CD8-positive, alpha-beta memory T cell (primary cell): Measurements from ENCODE around the gene ALOX5AP. TPM values are rescaled to one million over a fixed set of nuclear protein-coding genes. Genes with fewer than 3 reads are reported as not detected.

Experiments used
- CTCF ChIA-PET: fragments of 350-600 bp; sonication (Branson Sonifier 250); formaldehyde crosslinking; loops from one replicate; lab custom pipeline; 2021; ENCODE audit warnings: antibody characterized with exemption; lab: Charles Lee
- POLR2A ChIA-PET: fragments of 350-600 bp; sonication (Branson Sonifier 250); formaldehyde crosslinking; loops from one replicate; lab custom pipeline; 2021; ENCODE audit warnings: antibody characterized with exemption; lab: Charles Lee
- DNase-seq, 5 donors: peaks; one replicate each; pipeline versions ENCODE4 v3.0.0 to v3.0.0-alpha.2; 2020 to 2022; ENCODE audit warnings: mixed read lengths in 1 of 5
- H3K27ac ChIP-seq: one replicate; pipeline ENCODE4 v1.7.0; 2013; ENCODE audit warnings: low read depth, mild to moderate bottlenecking, low read length, moderate library complexity
- H3K27me3 ChIP-seq: 2 replicates; pipeline ENCODE4 v1.7.0; 2013; ENCODE audit warnings: low read length, mild to moderate bottlenecking; ENCODE audit not compliant: insufficient read depth, poor library complexity, severe bottlenecking
- H3K36me3 ChIP-seq: 2 replicates; pipeline ENCODE4 v1.7.0; 2013; ENCODE audit warnings: mild to moderate bottlenecking, low read length, moderate library complexity; ENCODE audit not compliant: insufficient read depth
- H3K4me1 ChIP-seq: 2 replicates; pipeline ENCODE4 v1.7.0; 2013; ENCODE audit warnings: mild to moderate bottlenecking, low read length, moderate library complexity; ENCODE audit not compliant: insufficient read depth
- H3K4me3 ChIP-seq: 2 replicates; pipeline ENCODE4 v1.7.0; 2013; ENCODE audit warnings: mild to moderate bottlenecking, low read length
- H3K9me3 ChIP-seq: 2 replicates; pipeline ENCODE4 v1.7.0; 2013; ENCODE audit warnings: mild to moderate bottlenecking, low read length
- H3K27ac Mint-ChIP-seq, 8 donors: one replicate each; pipeline ENCODE4 v1.8.0; 2020 to 2021; ENCODE audit warnings: mixed read lengths in 8 of 8, mild to moderate bottlenecking in 6 of 8, inconsistent platforms in 3 of 8, moderate library complexity in 3 of 8
- H3K27me3 Mint-ChIP-seq, 2 donors: one replicate each; pipeline ENCODE4 v1.8.0; 2020 to 2021; ENCODE audit warnings: mixed read lengths in 2 of 2, mild to moderate bottlenecking in 1 of 2, moderate library complexity in 1 of 2
- H3K36me3 Mint-ChIP-seq, 3 donors: one replicate each; pipeline ENCODE4 v1.8.0; 2020 to 2021; ENCODE audit warnings: mixed read lengths in 3 of 3, inconsistent platforms in 1 of 3, mild to moderate bottlenecking in 1 of 3
- H3K4me1 Mint-ChIP-seq, 3 donors: one replicate each; pipeline ENCODE4 v1.8.0; 2020 to 2021; ENCODE audit warnings: mixed read lengths in 3 of 3, inconsistent platforms in 1 of 3, mild to moderate bottlenecking in 1 of 3
- H3K4me3 Mint-ChIP-seq, 7 donors: one replicate each; pipeline ENCODE4 v1.8.0; 2020 to 2021; ENCODE audit warnings: mixed read lengths in 7 of 7, mild to moderate bottlenecking in 6 of 7, moderate library complexity in 4 of 7, inconsistent platforms in 2 of 7
- H3K9me3 Mint-ChIP-seq, 5 donors: one replicate each; pipeline ENCODE4 v1.8.0; 2020 to 2022; ENCODE audit warnings: mixed read lengths in 5 of 5, mild to moderate bottlenecking in 3 of 5, moderate library complexity in 2 of 5, inconsistent platforms in 1 of 5
- polyA plus RNA-seq: library from polyadenylated mRNA; unstranded; fragments of 300-500 nt; fragmentation: Illumina TruSeq; gene quantifications from one replicate; pipeline ENCODE4 v1.2.3, GENCODE V29; 2021
- total RNA-seq, 2 experiments: library from RNA; stranded (reverse); gene quantifications; one replicate each; pipeline ENCODE4 v1.2.3, GENCODE V29; 2021

Gene ALOX5AP
- total and polyA plus RNA-seq, 3 experiments from 2014 or later, result 19.1 to 335 (median 21.7) TPM

GRCh38 chr13:30810261-30810701 is 74.9 kb downstream of the ALOX5AP start:
- H3K4me1 Mint-ChIP-seq, result no peaks in the 10 kb centered on the region
- H3K9me3 Mint-ChIP-seq, result no peaks in the 10 kb centered on the region
- no peaks in the 10 kb centered on the region for H3K27me3 Mint-ChIP-seq
- Histone ChIP-seq H3K36me3 (no peaks in the 10 kb centered on the region), H3K9me3 (no peaks in the 10 kb centered on the region), H3K4me1 (no peaks in the 10 kb centered on the region), H3K27ac (no peak overlapping the region), H3K27me3 (no peaks in the 10 kb centered on the region), H3K4me3 (no peak overlapping the region)
- no peak overlapping the region for H3K4me3 Mint-ChIP-seq
- POLR2A ChIA-PET, result no interaction called here
- CTCF ChIA-PET, result no interaction called here
- no peak overlapping the region for H3K27ac Mint-ChIP-seq
- peaks cover 0 to 4% (median 4%) of the 10 kb centered on the region in 3 donors for H3K36me3 Mint-ChIP-seq
- no peak for DNase-seq

DNA sequence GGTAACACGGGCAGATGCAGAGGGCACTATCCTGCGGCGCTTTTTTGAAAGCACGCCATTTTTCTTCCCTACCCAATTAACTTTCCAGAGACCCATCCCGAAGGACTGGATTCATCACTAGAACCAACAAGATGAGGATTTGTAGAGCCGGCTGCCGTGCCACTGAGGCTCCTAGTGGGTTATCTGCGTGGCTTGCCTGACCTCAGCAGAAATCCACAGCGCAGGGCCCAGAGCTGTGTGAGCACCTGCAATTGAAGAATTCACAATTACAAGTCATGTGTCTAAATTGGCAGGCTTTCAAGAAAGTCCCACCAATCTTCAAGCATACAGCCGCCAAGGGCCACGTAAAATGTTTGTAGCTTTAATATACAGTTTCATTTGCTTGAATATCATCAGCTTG is 75.5 kb downstream of the ALOX5AP start:
- Mint-ChIP-seq H3K36me3 (peaks cover 0 to 4% (median 4%) of the 10 kb centered on the region in 3 donors), H3K4me1 (no peaks in the 10 kb centered on the region), H3K27me3 (no peaks in the 10 kb centered on the region), H3K4me3 (no peak overlapping the region), H3K9me3 (no peaks in the 10 kb centered on the region), H3K27ac (no peak overlapping the region)
- H3K36me3 ChIP-seq, result no peaks in the 10 kb centered on the region
- H3K4me3 ChIP-seq, result no peak overlapping the region
- H3K4me1 ChIP-seq, result no peaks in the 10 kb centered on the region
- DNase-seq, result no peak
- POLR2A ChIA-PET, result no interaction called here
- no peaks in the 10 kb centered on the region for H3K27me3 ChIP-seq
- H3K27ac ChIP-seq, result no peak overlapping the region
- CTCF ChIA-PET, result no interaction called here
- no peaks in the 10 kb centered on the region for H3K9me3 ChIP-seq

Other genes starting within 250 kb of the ALOX5AP start
- gene USPL1, start 117.6 kb upstream of the ALOX5AP start, total RNA-seq, result 10 to 100 TPM; 15.4 to 15.6 TPM
- gene USPL1, start 117.6 kb upstream of the ALOX5AP start, polyA plus RNA-seq, result 16.8 TPM
- gene MEDAG, start 170.7 kb downstream of the ALOX5AP start, total RNA-seq, result not detected
- not detected for gene MEDAG, start 170.7 kb downstream of the ALOX5AP start, polyA plus RNA-seq
- not detected for gene TEX26, start 197.1 kb downstream of the ALOX5AP start, total RNA-seq
- not detected for gene TEX26, start 197.1 kb downstream of the ALOX5AP start, polyA plus RNA-seq